Type B pancreatic cell (in vitro differentiated cells): Measurements from ENCODE around the gene BACH2. TPM values are rescaled to one million over a fixed set of nuclear protein-coding genes. Genes with fewer than 3 reads are reported as not detected.

Experiments used
- DNase-seq: peaks from one replicate; pipeline ENCODE4 v3.0.0; 2021; ENCODE audit warnings: mixed read lengths; ENCODE audit not compliant: unreplicated experiment; ENCODE audit errors: extremely low spot score
- H3K27ac Mint-ChIP-seq: 2 replicates; pipeline ENCODE4 v1.8.0; 2021; ENCODE audit warnings: mild to moderate bottlenecking, mixed read lengths
- H3K27me3 Mint-ChIP-seq: 2 replicates; pipeline ENCODE4 v1.8.0; 2021; ENCODE audit warnings: mixed read lengths
- H3K36me3 Mint-ChIP-seq: 2 replicates; pipeline ENCODE4 v1.8.0; 2021; ENCODE audit warnings: mixed read lengths
- H3K4me1 Mint-ChIP-seq: one replicate; pipeline ENCODE4 v1.8.0; 2021; ENCODE audit warnings: mixed read lengths; ENCODE audit not compliant: unreplicated experiment
- H3K4me3 Mint-ChIP-seq: 2 replicates; pipeline ENCODE4 v1.8.0; 2021; ENCODE audit warnings: mild to moderate bottlenecking, mixed read lengths
- H3K9me3 Mint-ChIP-seq: 2 replicates; pipeline ENCODE4 v1.8.0; 2021; ENCODE audit warnings: mixed read lengths
- total RNA-seq: library from RNA; stranded (reverse); gene quantifications from 2 replicates; pipeline ENCODE4 v1.2.1, GENCODE V29; 2021; ENCODE audit warnings: low replicate concordance
- TF ChIP-seq, protein P1 (sequence below): fragments of 200-600 bp; sonication (generic); conservative IDR thresholded peaks from 2 replicates; pipeline ENCODE4 v1.5.0; 2021; ENCODE audit warnings: antibody characterized with exemption, mild to moderate bottlenecking

BACH2 gene
- total RNA-seq, 1 donor from 2014 or later, result 33.5 TPM

- DNase-seq, result no peak
- no peak overlapping the region for H3K4me3 Mint-ChIP-seq
- TF ChIP-seq, protein P1, sequence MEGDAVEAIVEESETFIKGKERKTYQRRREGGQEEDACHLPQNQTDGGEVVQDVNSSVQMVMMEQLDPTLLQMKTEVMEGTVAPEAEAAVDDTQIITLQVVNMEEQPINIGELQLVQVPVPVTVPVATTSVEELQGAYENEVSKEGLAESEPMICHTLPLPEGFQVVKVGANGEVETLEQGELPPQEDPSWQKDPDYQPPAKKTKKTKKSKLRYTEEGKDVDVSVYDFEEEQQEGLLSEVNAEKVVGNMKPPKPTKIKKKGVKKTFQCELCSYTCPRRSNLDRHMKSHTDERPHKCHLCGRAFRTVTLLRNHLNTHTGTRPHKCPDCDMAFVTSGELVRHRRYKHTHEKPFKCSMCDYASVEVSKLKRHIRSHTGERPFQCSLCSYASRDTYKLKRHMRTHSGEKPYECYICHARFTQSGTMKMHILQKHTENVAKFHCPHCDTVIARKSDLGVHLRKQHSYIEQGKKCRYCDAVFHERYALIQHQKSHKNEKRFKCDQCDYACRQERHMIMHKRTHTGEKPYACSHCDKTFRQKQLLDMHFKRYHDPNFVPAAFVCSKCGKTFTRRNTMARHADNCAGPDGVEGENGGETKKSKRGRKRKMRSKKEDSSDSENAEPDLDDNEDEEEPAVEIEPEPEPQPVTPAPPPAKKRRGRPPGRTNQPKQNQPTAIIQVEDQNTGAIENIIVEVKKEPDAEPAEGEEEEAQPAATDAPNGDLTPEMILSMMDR, result no peak
- no peak overlapping the region for H3K27ac Mint-ChIP-seq
- peaks cover 4% of the 10 kb centered on the region for H3K36me3 Mint-ChIP-seq
- H3K4me1 Mint-ChIP-seq, result no peaks in the 10 kb centered on the region
- H3K9me3 Mint-ChIP-seq, result no peaks in the 10 kb centered on the region
- no peaks in the 10 kb centered on the region for H3K27me3 Mint-ChIP-seq
Measured at GRCh38 chr6:89966913-89967312, 329.7 kb downstream of the BACH2 start.

DNA sequence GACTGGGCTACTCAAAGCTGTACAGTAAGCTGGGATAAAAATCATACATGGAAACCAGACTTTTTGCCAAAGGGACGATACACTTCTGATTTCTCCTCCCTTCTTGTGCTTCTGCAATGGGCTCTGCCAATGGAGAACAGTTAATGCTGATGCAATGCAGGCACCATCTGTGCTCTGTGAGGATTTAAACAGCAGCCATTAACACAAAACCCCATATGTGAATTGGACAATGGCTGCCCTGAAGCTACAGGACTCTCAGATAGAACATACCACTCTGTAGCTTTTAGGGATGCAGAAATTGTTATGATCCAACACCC is 330.5 kb downstream of the BACH2 start:
- DNase-seq, result no peak
- Mint-ChIP-seq H3K36me3 (no peaks in the 10 kb centered on the region), H3K4me3 (no peak overlapping the region), H3K4me1 (no peaks in the 10 kb centered on the region), H3K27ac (no peak overlapping the region), H3K9me3 (no peaks in the 10 kb centered on the region), H3K27me3 (no peaks in the 10 kb centered on the region)
- TF ChIP-seq, protein P1, result no peak

- TF ChIP-seq, protein P1, result no peak
Measured at GRCh38 chr6:89965441-89966227, 331.0 kb downstream of the BACH2 start.

GRCh38 chr6:89963391-89963790 is 333.3 kb downstream of the BACH2 start:
- peaks cover 12% of the 10 kb centered on the region for H3K4me1 Mint-ChIP-seq
- no peak for DNase-seq
- TF ChIP-seq, protein P1, result no peak
- peaks cover 5% of the 10 kb centered on the region for H3K36me3 Mint-ChIP-seq
- no peak overlapping the region for H3K27ac Mint-ChIP-seq
- no peaks in the 10 kb centered on the region for H3K9me3 Mint-ChIP-seq
- H3K4me3 Mint-ChIP-seq, result no peak overlapping the region
- H3K27me3 Mint-ChIP-seq, result no peaks in the 10 kb centered on the region

More at GRCh38 chr6:89965441-89966227, 331.0 kb downstream of the BACH2 start:
- no peaks in the 10 kb centered on the region for H3K27me3 Mint-ChIP-seq
- H3K36me3 Mint-ChIP-seq, result no peaks in the 10 kb centered on the region
- H3K27ac Mint-ChIP-seq, result no peak overlapping the region
- H3K9me3 Mint-ChIP-seq, result no peaks in the 10 kb centered on the region
- H3K4me1 Mint-ChIP-seq, result no peaks in the 10 kb centered on the region
- no peak for DNase-seq
- H3K4me3 Mint-ChIP-seq, result no peak overlapping the region

DNA sequence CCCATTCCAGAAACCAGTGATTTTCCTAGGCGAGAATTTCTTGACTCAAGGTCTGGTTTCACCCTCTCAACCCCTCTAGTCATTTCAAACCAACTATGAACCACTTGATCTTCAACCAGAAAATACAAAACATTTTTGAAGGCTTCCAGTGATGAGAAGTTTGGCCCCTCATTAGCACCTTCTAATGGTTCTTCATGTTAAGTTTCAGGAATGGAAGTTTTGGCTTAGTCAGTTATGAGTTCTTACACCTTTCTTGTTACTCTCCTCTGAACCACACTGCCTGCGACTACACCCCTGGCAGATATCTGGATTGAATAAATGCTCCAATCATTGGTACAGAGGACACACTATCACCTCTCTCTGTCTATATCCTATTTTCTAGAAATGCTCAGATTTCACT is 335.2 kb downstream of the BACH2 start:
- H3K27me3 Mint-ChIP-seq, result no peaks in the 10 kb centered on the region
- TF ChIP-seq, protein P1, result no peak
- H3K4me1 Mint-ChIP-seq, result peaks cover 12% of the 10 kb centered on the region
- H3K36me3 Mint-ChIP-seq, result peaks cover 5% of the 10 kb centered on the region
- H3K4me3 Mint-ChIP-seq, result no peak overlapping the region
- H3K9me3 Mint-ChIP-seq, result no peaks in the 10 kb centered on the region
- DNase-seq, result no peak
- no peak overlapping the region for H3K27ac Mint-ChIP-seq
